Mammary epithelial cell (primary cell): ENCODE data around the gene KANSL3.

Source experiments
- CTCF ChIP-seq, 2 donors: IDR thresholded peaks in 1 of 2; conservative IDR thresholded peaks in 1 of 2; 2 replicates each; pipeline ENCODE4 v1.5.1; 2011 to 2012; ENCODE audit warnings: inconsistent platforms in 2 of 2, low read length in 2 of 2, mild to moderate bottlenecking in 2 of 2, control low read depth in 1 of 2, low read depth in 1 of 2; ENCODE audit not compliant: insufficient read depth in 1 of 2; ENCODE audit errors: extremely low read depth in 1 of 2
- EZH2 ChIP-seq: IDR thresholded peaks from 2 replicates; pipeline ENCODE4 v1.6.1; 2012; ENCODE audit warnings: low read length, inconsistent platforms, borderline replicate concordance

GRCh38 chr2:96679848-96680247 lies 41.7 kb upstream of the KANSL3 start:
- TF ChIP-seq CTCF (conservative IDR thresholded peaks at IDR 0.05 in 1 of 2, IDR thresholded peaks at IDR 0.05 in 1 of 2; ENCODE audit: extremely low read depth in 1 of 2, insufficient read depth in 1 of 2, low read depth in 1 of 2, low read length in 2 of 2) = no peak
- TF ChIP-seq EZH2 = no peak
